Endodermal cell (in vitro differentiated cells): ENCODE results near the gene SAMHD1. TPM values are rescaled to one million over a fixed set of nuclear protein-coding genes. Genes with fewer than 3 reads are reported as not detected.

Source experiments
- DNase-seq: peaks from one replicate; pipeline ENCODE4 v3.0.0-alpha.2; 2017
- H3K27ac ChIP-seq: 2 replicates; pipeline ENCODE4 v1.5.1; 2013; ENCODE audit warnings: mild to moderate bottlenecking, low read depth, low read length, moderate library complexity
- H3K27me3 ChIP-seq: 2 replicates; pipeline ENCODE4 v1.6.1; 2013; ENCODE audit warnings: mild to moderate bottlenecking, low read length, moderate library complexity; ENCODE audit not compliant: insufficient read depth, control insufficient read depth, poor library complexity, severe bottlenecking
- H3K36me3 ChIP-seq: 2 replicates; pipeline ENCODE4 v1.7.0; 2013; ENCODE audit warnings: mild to moderate bottlenecking, low read length, moderate library complexity; ENCODE audit not compliant: control insufficient read depth, insufficient read depth
- H3K4me1 ChIP-seq: one replicate; pipeline ENCODE4 v1.7.0; 2013; ENCODE audit warnings: low read length; ENCODE audit not compliant: control insufficient read depth, insufficient read depth
- H3K4me3 ChIP-seq: 2 replicates; pipeline ENCODE4 v1.5.1; 2013; ENCODE audit warnings: mild to moderate bottlenecking, low read length, moderate library complexity
- H3K9ac ChIP-seq: 2 replicates; pipeline ENCODE4 v1.6.1; 2013; ENCODE audit warnings: mild to moderate bottlenecking, low read length, moderate library complexity; ENCODE audit not compliant: poor library complexity, severe bottlenecking; ENCODE audit errors: extremely low read depth
- H3K9me3 ChIP-seq: 2 replicates; pipeline ENCODE4 v1.6.1; 2013; ENCODE audit warnings: mild to moderate bottlenecking, low read length, moderate library complexity; ENCODE audit not compliant: control insufficient read depth
- H3K27ac Mint-ChIP-seq: 2 replicates; pipeline ENCODE4 v1.8.0; 2020; ENCODE audit warnings: mixed read lengths
- H3K27me3 Mint-ChIP-seq: 2 replicates; pipeline ENCODE4 v1.8.0; 2021; ENCODE audit warnings: mild to moderate bottlenecking, mixed read lengths; ENCODE audit not compliant: insufficient read depth
- H3K36me3 Mint-ChIP-seq: 2 replicates; pipeline ENCODE4 v1.8.0; 2020; ENCODE audit warnings: low read depth, mixed read lengths
- H3K4me1 Mint-ChIP-seq: 2 replicates; pipeline ENCODE4 v1.8.0; 2020; ENCODE audit warnings: mixed read lengths
- H3K4me3 Mint-ChIP-seq: 2 replicates; pipeline ENCODE4 v1.8.0; 2020; ENCODE audit warnings: mild to moderate bottlenecking, moderate library complexity, mixed read lengths
- H3K9me3 Mint-ChIP-seq: 2 replicates; pipeline ENCODE4 v1.8.0; 2020; ENCODE audit warnings: mild to moderate bottlenecking, mixed read lengths
- WGBS, 2 experiments: methylation state at CpG; one replicate each; pipeline versions ENCODE4 v1.1.5 to v1.1.7; 2013; ENCODE audit warnings: missing lambda C conversion rate in 2 of 2, mixed read lengths in 1 of 2; ENCODE audit not compliant: insufficient coverage in 1 of 2, insufficient read length in 1 of 2; 5-methylcytosine and 5-hydroxymethylcytosine counted together
- total RNA-seq, 2 donors: library from RNA; stranded (reverse); fragmentation: NEBNext Ultra II Directional in 1 of 2; extraction: Animal tissue kit (Norgen Biotek cat#: 25700) in 1 of 2; gene quantifications; 2 replicates in 1 of 2; 3 replicates in 1 of 2; pipeline ENCODE4 v1.2.1, GENCODE V29; 2021
- TF ChIP-seq, protein P1 (sequence below): fragments of 200-600 bp; sonication (generic); conservative IDR thresholded peaks from 2 replicates; pipeline ENCODE4 v1.5.0; 2021; ENCODE audit warnings: antibody characterized with exemption, mild to moderate bottlenecking

The SAMHD1 gene
- total RNA-seq, 2 donors from 2014 or later = 3.7 to 4.9 TPM

GRCh38 chr20:36883977-36884535 lies 67.5 kb downstream of the SAMHD1 start:
- no peaks in the 10 kb centered on the region for H3K36me3 Mint-ChIP-seq
- H3K27ac Mint-ChIP-seq = no peak overlapping the region

GRCh38 chr20:36881888-36882287 lies 69.6 kb downstream of the SAMHD1 start:
- H3K4me3 ChIP-seq = no peak overlapping the region
- Mint-ChIP-seq H3K9me3 (no peaks in the 10 kb centered on the region), H3K4me1 (peaks cover 6% of the 10 kb centered on the region), H3K27ac (no peak overlapping the region), H3K4me3 (no peak overlapping the region), H3K36me3 (no peaks in the 10 kb centered on the region), H3K27me3 (no peaks in the 10 kb centered on the region)
- TF ChIP-seq, protein P1, sequence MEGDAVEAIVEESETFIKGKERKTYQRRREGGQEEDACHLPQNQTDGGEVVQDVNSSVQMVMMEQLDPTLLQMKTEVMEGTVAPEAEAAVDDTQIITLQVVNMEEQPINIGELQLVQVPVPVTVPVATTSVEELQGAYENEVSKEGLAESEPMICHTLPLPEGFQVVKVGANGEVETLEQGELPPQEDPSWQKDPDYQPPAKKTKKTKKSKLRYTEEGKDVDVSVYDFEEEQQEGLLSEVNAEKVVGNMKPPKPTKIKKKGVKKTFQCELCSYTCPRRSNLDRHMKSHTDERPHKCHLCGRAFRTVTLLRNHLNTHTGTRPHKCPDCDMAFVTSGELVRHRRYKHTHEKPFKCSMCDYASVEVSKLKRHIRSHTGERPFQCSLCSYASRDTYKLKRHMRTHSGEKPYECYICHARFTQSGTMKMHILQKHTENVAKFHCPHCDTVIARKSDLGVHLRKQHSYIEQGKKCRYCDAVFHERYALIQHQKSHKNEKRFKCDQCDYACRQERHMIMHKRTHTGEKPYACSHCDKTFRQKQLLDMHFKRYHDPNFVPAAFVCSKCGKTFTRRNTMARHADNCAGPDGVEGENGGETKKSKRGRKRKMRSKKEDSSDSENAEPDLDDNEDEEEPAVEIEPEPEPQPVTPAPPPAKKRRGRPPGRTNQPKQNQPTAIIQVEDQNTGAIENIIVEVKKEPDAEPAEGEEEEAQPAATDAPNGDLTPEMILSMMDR = no peak
- no peaks in the 10 kb centered on the region for H3K36me3 ChIP-seq
- H3K27me3 ChIP-seq = no peaks in the 10 kb centered on the region
- no peak overlapping the region for H3K27ac ChIP-seq
- WGBS, 2 experiments = 87 to 91% methylated on average over 3 to 4 of the region's 4 CpGs
- no peak for DNase-seq
- H3K9ac ChIP-seq = no peak overlapping the region
- H3K9me3 ChIP-seq = no peaks in the 10 kb centered on the region
- no peaks in the 10 kb centered on the region for H3K4me1 ChIP-seq

More at GRCh38 chr20:36883977-36884535, 67.5 kb downstream of the SAMHD1 start:
- no peaks in the 10 kb centered on the region for H3K36me3 ChIP-seq
- no peak overlapping the region for H3K4me3 Mint-ChIP-seq
- H3K4me1 Mint-ChIP-seq = peaks cover 15% of the 10 kb centered on the region
- H3K9me3 Mint-ChIP-seq = no peaks in the 10 kb centered on the region
- no peaks in the 10 kb centered on the region for H3K9me3 ChIP-seq
- H3K27me3 ChIP-seq = no peaks in the 10 kb centered on the region
- TF ChIP-seq, protein P1 = no peak
- WGBS, 2 experiments = 77 to 79% methylated on average over 6 of the region's 6 CpGs
- H3K4me1 ChIP-seq = no peaks in the 10 kb centered on the region
- no peak overlapping the region for H3K9ac ChIP-seq
- no peak overlapping the region for H3K4me3 ChIP-seq
- DNase-seq = no peak
- H3K27me3 Mint-ChIP-seq = no peaks in the 10 kb centered on the region
- no peak overlapping the region for H3K27ac ChIP-seq

DNA sequence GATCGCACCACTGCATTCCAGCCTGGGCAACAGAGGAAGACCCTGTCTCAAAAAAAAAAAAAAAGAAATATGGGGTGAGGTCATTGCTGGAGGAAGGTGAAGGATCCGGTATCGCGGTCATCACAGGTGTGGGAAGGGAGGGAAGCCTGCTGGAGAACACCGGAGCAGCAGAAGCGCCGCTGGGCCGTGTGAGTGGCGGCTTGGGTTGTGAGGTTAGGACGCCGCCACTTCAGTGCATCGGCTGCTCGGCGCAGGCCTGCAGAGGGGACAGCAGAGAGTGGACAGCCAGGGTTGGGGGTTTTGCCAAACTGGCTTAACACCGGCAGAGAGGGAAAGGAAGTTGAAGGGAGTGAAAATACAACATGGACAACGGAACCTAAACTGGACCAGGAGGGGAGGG lies 70.2 kb downstream of the SAMHD1 start:
- no peaks in the 10 kb centered on the region for H3K36me3 Mint-ChIP-seq

More for the DNA sequence above, 70.2 kb downstream of the SAMHD1 start:
- TF ChIP-seq, protein P1 = no peak
- H3K4me1 Mint-ChIP-seq = peaks cover 3% of the 10 kb centered on the region
- H3K27ac ChIP-seq = no peak overlapping the region
- no peaks in the 10 kb centered on the region for H3K36me3 ChIP-seq
- H3K27me3 ChIP-seq = no peaks in the 10 kb centered on the region
- H3K9ac ChIP-seq = no peak overlapping the region
- no peaks in the 10 kb centered on the region for H3K4me1 ChIP-seq
- H3K4me3 ChIP-seq = no peak overlapping the region
- DNase-seq = no peak
- no peak overlapping the region for H3K4me3 Mint-ChIP-seq
- no peaks in the 10 kb centered on the region for H3K27me3 Mint-ChIP-seq
- no peak overlapping the region for H3K27ac Mint-ChIP-seq
- WGBS, 2 experiments = 91 to 94% methylated on average over 13 to 16 of the region's 16 CpGs
- H3K9me3 Mint-ChIP-seq = no peaks in the 10 kb centered on the region
- no peaks in the 10 kb centered on the region for H3K9me3 ChIP-seq
